HG03342 (cell line): Measurements from ENCODE around the gene DENND1A.
"Not testable (repeated sequence)": the region's sequence is repeated elsewhere in the genome, so short reads cannot be mapped to it uniquely, and the experiment has no call there.

Experiments used
- ATAC-seq: cut with Tn5 transposase; IDR thresholded peaks from one replicate; pipeline ENCODE4 v1.9.1; 2021; ENCODE audit warnings: mild to moderate bottlenecking, moderate library complexity; ENCODE audit not compliant: unreplicated experiment

Gene DENND1A

GRCh38 chr9:123742009-123742767 is 187.7 kb downstream of the DENND1A start:
- ATAC-seq, result no peak

GRCh38 chr9:123741214-123741613 is 188.7 kb downstream of the DENND1A start:
- no peak for ATAC-seq

- no peak for ATAC-seq
Observed at GRCh38 chr9:123739902-123740301, 190.0 kb downstream of the DENND1A start.

- no peak for ATAC-seq
Observed at GRCh38 chr9:123739387-123739786, 190.5 kb downstream of the DENND1A start.

- no peak for ATAC-seq
Observed at GRCh38 chr9:123738648-123739047, 191.3 kb downstream of the DENND1A start.

GRCh38 chr9:123735376-123735775 is 194.6 kb downstream of the DENND1A start:
- ATAC-seq, result no peak

- ATAC-seq, result not testable (repeated sequence)
Observed at GRCh38 chr9:123728571-123728970, 201.4 kb downstream of the DENND1A start.

- no peak for ATAC-seq
Observed at GRCh38 chr9:123727332-123727731, 202.6 kb downstream of the DENND1A start.

- ATAC-seq, result no peak
Observed at GRCh38 chr9:123725389-123725788, 204.5 kb downstream of the DENND1A start.

- ATAC-seq, result no peak
Observed at GRCh38 chr9:123724211-123724796, 205.6 kb downstream of the DENND1A start.

GRCh38 chr9:123723135-123723875 is 206.6 kb downstream of the DENND1A start:
- no peak for ATAC-seq

GRCh38 chr9:123722378-123722777 is 207.5 kb downstream of the DENND1A start:
- ATAC-seq, result no peak

- ATAC-seq, result no peak
Observed at GRCh38 chr9:123718188-123718587, 211.7 kb downstream of the DENND1A start.

- ATAC-seq, result no peak
Observed at GRCh38 chr9:123717581-123718175, 212.2 kb downstream of the DENND1A start.

GRCh38 chr9:123716339-123716945 is 213.5 kb downstream of the DENND1A start:
- ATAC-seq, result no peak

GRCh38 chr9:123715258-123715657 is 214.7 kb downstream of the DENND1A start:
- no peak for ATAC-seq

GRCh38 chr9:123713282-123713681 is 216.6 kb downstream of the DENND1A start:
- no peak for ATAC-seq

GRCh38 chr9:123712399-123712798 is 217.5 kb downstream of the DENND1A start:
- ATAC-seq, result no peak

GRCh38 chr9:123710299-123710698 is 219.6 kb downstream of the DENND1A start:
- no peak for ATAC-seq

- ATAC-seq, result no peak
Observed at GRCh38 chr9:123702483-123702882, 227.4 kb downstream of the DENND1A start.

GRCh38 chr9:123697686-123698085 is 232.2 kb downstream of the DENND1A start:
- ATAC-seq, result no peak
